A673 (cell line): Measurements from ENCODE around the gene AGAP1. TPM values are rescaled to one million over a fixed set of nuclear protein-coding genes. Genes with fewer than 3 reads are reported as not detected.

Experiments
- BruUV-seq: library from RNA; stranded (reverse); fragments of 400-500 nt; replicated peaks from 2 replicates; lab custom pipeline; 2021; lab: Mats Ljungman, UMichigan
- CTCF ChIA-PET: fragments of 300-600 bp; sonication (Branson Sonifier 250); formaldehyde crosslinking; loops from one replicate; lab custom pipeline; 2022; ENCODE audit warnings: antibody characterized with exemption; lab: Charles Lee
- POLR2A ChIA-PET: fragments of 300-600 bp; sonication (Branson Sonifier 250); formaldehyde crosslinking; loops from one replicate; lab custom pipeline; 2022; ENCODE audit warnings: antibody characterized with exemption; ENCODE audit not compliant: low non-redundant PET; lab: Charles Lee
- DNase-seq: peaks from one replicate; pipeline ENCODE4 v3.0.0-alpha.2; 2015; ENCODE audit warnings: low spot score
- H3K27ac ChIP-seq: fragments of 200-600 bp; sonication (generic); 2 replicates; pipeline ENCODE4 v1.5.1; 2016; ENCODE audit warnings: mixed run types, low read depth, mild to moderate bottlenecking, mixed read lengths, antibody characterized with exemption, low read length; ENCODE audit not compliant: poor library complexity, severe bottlenecking
- H3K27me3 ChIP-seq: fragments of 200-600 bp; sonication (generic); replicated peaks from 2 replicates; pipeline ENCODE4 v1.6.1; 2017; ENCODE audit warnings: mixed run types, low read depth, mild to moderate bottlenecking, mixed read lengths, antibody characterized with exemption, low read length; ENCODE audit not compliant: insufficient read depth, poor library complexity
- H3K36me3 ChIP-seq: fragments of 200-600 bp; sonication (generic); 2 replicates; pipeline ENCODE4 v1.6.1; 2016; ENCODE audit warnings: mixed run types, mild to moderate bottlenecking, mixed read lengths, antibody characterized with exemption, low read length; ENCODE audit not compliant: insufficient read depth, poor library complexity, severe bottlenecking
- H3K4me1 ChIP-seq: fragments of 200-600 bp; sonication (generic); 2 replicates; pipeline ENCODE4 v1.6.1; 2017; ENCODE audit warnings: mixed run types, mild to moderate bottlenecking, mixed read lengths, antibody characterized with exemption, low read length; ENCODE audit not compliant: insufficient read depth, poor library complexity, severe bottlenecking
- H3K4me3 ChIP-seq: fragments of 200-600 bp; sonication (generic); 2 replicates; pipeline ENCODE4 v1.5.1; 2016; ENCODE audit warnings: low read depth, mixed run types, mild to moderate bottlenecking, mixed read lengths, low read length; ENCODE audit not compliant: poor library complexity, severe bottlenecking
- H3K9me3 ChIP-seq: fragments of 200-600 bp; sonication (generic); 2 replicates; pipeline ENCODE4 v1.6.1; 2016; ENCODE audit warnings: mixed run types, low read depth, mild to moderate bottlenecking, mixed read lengths, antibody characterized with exemption, low read length; ENCODE audit not compliant: poor library complexity, severe bottlenecking
- CTCF ChIP-seq: fragments of 300-800, 200-600 bp; sonication (generic); conservative IDR thresholded peaks from 2 replicates; pipeline ENCODE4 v1.5.1; 2017; ENCODE audit warnings: low read depth, mild to moderate bottlenecking, antibody characterized with exemption, low read length, moderate library complexity, mixed read lengths
- EZH2 ChIP-seq: fragments of 200-600 bp; sonication (generic); IDR thresholded peaks from 2 replicates; pipeline ENCODE4 v1.6.1; 2017; ENCODE audit warnings: borderline replicate concordance, low read depth, mild to moderate bottlenecking, mixed read lengths, antibody characterized with exemption, low read length; ENCODE audit not compliant: poor library complexity, severe bottlenecking
- intact Hi-C: fragments of 100-400 bp; cut with micrococcal nuclease; formaldehyde crosslinking; loops from one replicate; pipeline ENCODE4 v1.10.0; 2022; ENCODE audit not compliant: unreplicated experiment
- total RNA-seq: library from RNA; stranded (reverse); gene quantifications from 2 replicates; pipeline ENCODE4 v1.2.3, GENCODE V29; 2021

AGAP1 gene
- total RNA-seq, 1 experiment from 2014 or later, result 25.3 TPM

GRCh38 chr2:235924675-235925063 is 430.8 kb downstream of the AGAP1 start:
- DNase-seq, result no peak
- no peak overlapping the region for H3K27ac ChIP-seq
- H3K4me3 ChIP-seq, result no peak overlapping the region
- ChIA-PET POLR2A (no interaction called here), CTCF (no interaction called here)
- H3K36me3 ChIP-seq, result no peaks in the 10 kb centered on the region
- no peaks in the 10 kb centered on the region for H3K4me1 ChIP-seq
- no peaks in the 10 kb centered on the region for H3K27me3 ChIP-seq
- BruUV-seq, result no TSS peak
- no peaks in the 10 kb centered on the region for H3K9me3 ChIP-seq
- no peak for TF ChIP-seq EZH2
- TF ChIP-seq CTCF, result no peak
- intact Hi-C loops, result no loop called here

- no TSS peak for BruUV-seq
- H3K4me3 ChIP-seq, result no peak overlapping the region
- no peaks in the 10 kb centered on the region for H3K4me1 ChIP-seq
- no peaks in the 10 kb centered on the region for H3K27me3 ChIP-seq
- DNase-seq, result no peak
- H3K36me3 ChIP-seq, result no peaks in the 10 kb centered on the region
- no peaks in the 10 kb centered on the region for H3K9me3 ChIP-seq
- TF ChIP-seq EZH2 (no peak), CTCF (no peak)
- CTCF ChIA-PET, result no interaction called here
- intact Hi-C loops, result no loop called here
- POLR2A ChIA-PET, result no interaction called here
- no peak overlapping the region for H3K27ac ChIP-seq
Measured at GRCh38 chr2:235925250-235925919, 431.5 kb downstream of the AGAP1 start.

- Histone ChIP-seq H3K4me1 (no peaks in the 10 kb centered on the region), H3K9me3 (no peaks in the 10 kb centered on the region), H3K36me3 (no peaks in the 10 kb centered on the region), H3K27me3 (no peaks in the 10 kb centered on the region), H3K4me3 (no peak overlapping the region), H3K27ac (no peak overlapping the region)
- TF ChIP-seq EZH2, result no peak
- TF ChIP-seq CTCF, result no peak
- CTCF ChIA-PET, result no interaction called here
- intact Hi-C loops, result no loop called here
- POLR2A ChIA-PET, result no interaction called here
- BruUV-seq, result no TSS peak
- no peak for DNase-seq
Measured at GRCh38 chr2:235926229-235926628, 432.4 kb downstream of the AGAP1 start.
